EH (cell line): ENCODE measurements around the gene LCMT1.
A peak's percentile ranks its signal among the peaks of the same experiment; 100 is the strongest.
"Not testable (repeated sequence)": the region's sequence is repeated elsewhere in the genome, so short reads cannot be mapped to it uniquely, and the experiment has no call there.

Experiments
- DNase-seq: peaks from one replicate; pipeline ENCODE4 v3.0.0-alpha.2; 2015; ENCODE audit warnings: low read depth

LCMT1 gene

GRCh38 chr16:25095636-25096035 lies 15.9 kb upstream of the LCMT1 start:
- no peak for DNase-seq

DNA sequence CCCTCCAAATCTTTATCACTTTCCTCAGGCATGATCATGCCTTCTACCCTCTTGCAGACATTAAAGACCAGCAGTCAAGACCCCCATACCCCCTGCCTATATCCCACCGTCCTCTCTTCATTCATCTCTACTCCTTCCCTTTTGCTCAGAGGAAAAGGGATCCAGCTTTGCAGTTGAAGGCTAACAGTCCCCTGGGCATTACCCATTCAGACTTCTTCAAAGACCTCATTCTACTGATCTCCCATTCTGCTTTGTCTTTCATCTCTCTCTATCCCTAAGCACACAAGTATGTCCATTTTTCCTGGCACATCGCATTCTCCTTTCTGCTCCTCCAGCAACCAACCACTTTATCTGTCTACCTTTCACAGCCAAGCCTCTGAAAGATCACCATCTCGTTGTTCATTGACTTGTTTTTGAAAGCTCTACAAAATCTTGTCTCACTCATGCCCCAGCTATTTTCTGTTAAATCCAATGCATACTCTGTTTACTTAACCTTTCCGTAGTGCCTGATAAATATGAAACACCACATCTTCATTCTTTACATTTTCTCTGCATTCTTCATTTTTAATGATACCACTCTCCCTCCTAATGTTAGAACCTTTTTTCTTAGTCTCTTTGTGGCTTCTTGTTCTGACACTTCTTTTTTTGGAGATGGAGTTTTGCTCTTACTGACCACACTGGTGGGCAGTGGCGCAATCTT lies 14.1 kb upstream of the LCMT1 start:
- DNase-seq: peak; percentile 88

- no peak for DNase-seq
These were observed 11.0 kb upstream of the LCMT1 start for GRCh38 chr16:25100511-25100910.

- DNase-seq: peak; percentile 86
These were observed 4.7 kb upstream of the LCMT1 start for GRCh38 chr16:25106567-25107465.

GRCh38 chr16:25107466-25107792 lies 4.1 kb upstream of the LCMT1 start:
- DNase-seq: no peak

DNA sequence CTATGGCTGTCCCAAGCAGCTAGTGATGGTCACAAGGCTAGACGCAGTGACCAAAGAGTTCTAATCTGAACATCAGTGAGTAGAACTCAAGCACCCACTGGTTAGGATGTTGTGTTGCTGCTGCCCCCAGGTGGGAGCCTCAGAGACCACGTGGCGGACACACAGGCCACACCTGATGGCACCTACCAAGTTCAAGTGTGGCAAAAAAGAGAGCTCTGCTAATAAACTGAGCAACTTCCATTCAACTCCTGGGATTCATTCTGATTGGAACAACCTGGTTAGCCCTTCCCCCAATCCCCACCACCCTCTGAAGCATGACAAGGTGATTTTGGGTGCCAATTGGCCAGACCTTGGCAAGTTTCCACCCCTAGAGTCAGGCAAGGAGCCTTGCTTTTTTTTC lies 3.5 kb upstream of the LCMT1 start:
- DNase-seq: no peak

DNA sequence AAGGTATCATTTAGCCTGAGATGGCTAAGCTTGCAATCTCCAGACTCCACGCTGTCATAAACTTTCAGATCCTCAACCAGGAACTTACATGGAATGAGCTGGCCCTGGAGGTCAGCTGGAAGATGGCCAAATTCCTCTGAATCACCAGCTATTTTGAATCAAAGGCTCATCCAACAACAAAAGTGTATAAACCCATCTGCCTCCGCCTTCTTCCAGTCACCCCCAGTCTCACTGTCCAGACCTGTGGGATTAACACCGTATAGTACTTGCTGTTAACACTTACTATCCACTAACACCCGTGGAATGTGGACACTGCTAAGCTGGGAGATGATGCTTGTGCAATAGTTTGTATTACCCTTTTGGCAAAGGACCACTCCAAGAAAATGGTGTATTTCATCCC lies 1.9 kb upstream of the LCMT1 start:
- peak; percentile 98 for DNase-seq

- DNase-seq: no peak
These were observed 1.1 kb upstream of the LCMT1 start for GRCh38 chr16:25110387-25110947.

DNA sequence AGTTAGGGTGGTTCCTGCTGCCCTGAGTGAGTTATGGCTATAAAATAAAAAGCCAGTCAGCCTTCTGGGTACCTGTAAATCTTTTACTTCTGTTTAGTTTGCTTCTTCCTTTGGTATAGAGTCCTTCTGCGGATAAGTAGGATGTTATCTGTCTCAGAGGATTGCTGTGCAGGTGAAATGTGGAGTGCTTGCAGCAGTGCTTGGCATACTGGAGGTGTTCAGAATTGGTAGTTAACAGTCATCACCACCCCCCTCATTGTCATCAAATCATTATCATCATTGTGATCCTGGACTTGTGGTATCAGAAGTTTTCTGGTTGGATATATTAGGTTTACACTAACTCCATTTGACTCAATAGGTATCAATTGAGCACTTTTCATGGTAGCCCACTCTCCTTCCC lies 2.6 kb downstream of the LCMT1 start:
- DNase-seq: no peak

GRCh38 chr16:25118851-25119578 lies 7.5 kb downstream of the LCMT1 start:
- DNase-seq: no peak

GRCh38 chr16:25121824-25122600 lies 10.5 kb downstream of the LCMT1 start:
- no peak for DNase-seq

GRCh38 chr16:25124503-25124902 lies 13.0 kb downstream of the LCMT1 start:
- no peak for DNase-seq

DNA sequence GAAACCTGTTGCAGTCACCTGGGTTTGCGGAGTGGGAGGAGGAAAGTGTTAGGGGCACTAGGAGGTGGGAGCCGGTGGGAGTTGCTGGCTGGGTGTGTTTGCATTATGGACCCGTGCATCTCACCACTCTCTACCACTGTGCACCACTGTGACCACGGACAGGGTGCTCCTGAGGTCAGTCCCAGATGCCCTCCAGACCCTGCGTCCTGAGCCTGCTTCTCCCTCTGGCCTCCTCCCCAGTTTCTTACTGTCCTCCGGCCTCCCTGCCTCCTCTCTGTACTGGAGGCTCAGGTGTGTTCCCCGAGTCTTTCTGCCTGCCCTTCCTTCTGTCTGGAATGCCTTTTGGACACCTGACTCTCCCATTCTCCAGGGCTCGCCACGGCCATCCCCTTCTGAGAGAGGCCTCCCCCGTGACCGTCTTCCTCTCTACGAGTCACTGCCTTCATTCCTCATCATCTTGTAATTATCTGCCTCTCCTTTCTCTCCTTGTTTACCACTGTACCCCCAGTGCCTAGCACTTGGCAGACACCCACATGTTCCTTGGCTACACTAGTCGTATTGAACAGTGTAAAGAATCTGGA lies 14.6 kb downstream of the LCMT1 start:
- DNase-seq: peak; percentile 29

- DNase-seq: peak; percentile 81
These were observed 15.3 kb downstream of the LCMT1 start for GRCh38 chr16:25126820-25127232.

- not testable (repeated sequence) for DNase-seq
These were observed 21.2 kb downstream of the LCMT1 start for GRCh38 chr16:25132751-25133150.

DNA sequence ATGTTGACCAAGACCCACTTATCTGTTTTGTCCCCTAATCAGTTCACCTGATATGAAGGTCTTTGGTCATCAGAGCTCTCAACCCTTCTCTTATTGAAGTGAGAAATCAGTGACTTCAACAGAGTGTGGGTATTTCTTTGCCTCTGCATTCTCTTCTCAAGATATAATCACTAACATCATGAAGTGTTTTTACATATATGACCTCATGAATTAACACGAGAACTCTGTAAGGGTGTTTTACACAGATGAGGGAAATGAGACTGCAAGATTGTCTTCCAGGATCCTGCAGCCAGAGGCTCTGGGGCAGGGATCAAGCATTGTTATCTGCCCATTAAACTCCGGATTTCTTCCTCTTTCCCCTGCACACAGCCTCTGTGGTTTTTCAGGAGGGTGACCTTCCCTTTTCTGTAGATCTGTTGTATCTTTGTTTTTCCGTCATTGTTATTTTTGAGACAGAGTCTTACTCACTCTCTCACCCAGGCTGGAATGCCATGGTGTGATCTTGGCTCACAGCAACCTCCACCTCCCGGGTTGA lies 22.7 kb downstream of the LCMT1 start:
- no peak for DNase-seq

- peak; percentile 67 for DNase-seq
These were observed 23.8 kb downstream of the LCMT1 start for GRCh38 chr16:25135254-25135878.

DNA sequence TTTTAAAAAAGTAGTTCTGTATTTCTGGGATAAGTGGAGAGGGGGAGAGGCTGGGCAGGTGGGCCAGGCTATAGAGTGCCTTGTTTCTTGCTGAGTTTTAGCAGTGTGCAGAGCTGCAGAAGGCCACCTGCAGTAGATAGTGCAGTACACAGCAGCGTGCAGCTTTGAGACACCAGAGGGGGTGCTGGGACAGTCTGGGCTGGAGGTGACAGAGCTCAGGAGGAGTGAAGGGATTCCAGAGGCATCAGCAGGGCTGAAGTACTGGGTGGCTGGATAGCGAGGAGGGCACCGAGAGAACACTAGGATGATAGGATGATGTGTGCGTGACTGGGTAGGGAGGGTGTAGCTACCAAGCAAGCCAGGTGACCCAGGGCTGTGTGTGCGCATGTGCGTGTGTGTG lies 26.6 kb downstream of the LCMT1 start:
- DNase-seq: no peak

- DNase-seq: peak; percentile 27
These were observed 28.9 kb downstream of the LCMT1 start for GRCh38 chr16:25140459-25140858.

- no peak for DNase-seq
These were observed 30.1 kb downstream of the LCMT1 start for GRCh38 chr16:25141648-25142047.

GRCh38 chr16:25143928-25144327 lies 32.4 kb downstream of the LCMT1 start:
- no peak for DNase-seq
